ENCODE measurements around the gene PLCD4.

GRCh38 chr2:218626369-218626768 is 18.7 kb downstream of the PLCD4 start:
- TF ChIP-seq REST (IDR thresholded peaks at IDR 0.05; ENCODE audit: borderline replicate concordance) (no peak), EP300 (conservative IDR thresholded peaks at IDR 0.05; ENCODE audit: poor library complexity, severe bottlenecking) (no peak), CTCF (IDR thresholded peaks at IDR 0.05; ENCODE audit: poor library complexity, severe bottlenecking) (no peak), TAF1 (IDR thresholded peaks at IDR 0.05; ENCODE audit: low read depth) (no peak), SMC3 (conservative IDR thresholded peaks at IDR 0.05; ENCODE audit: poor library complexity) (no peak), EZH2 (IDR thresholded peaks at IDR 0.05; ENCODE audit: borderline replicate concordance, insufficient read depth, low read length, poor library complexity, severe bottlenecking) (no peak), POLR2AphosphoS5 (IDR thresholded peaks at IDR 0.05) (no peak), RAD21 (conservative IDR thresholded peaks at IDR 0.05) (no peak), MXI1 (conservative IDR thresholded peaks at IDR 0.05; ENCODE audit: poor library complexity, severe bottlenecking) (no peak)

All from neural cell (in vitro differentiated cells).